K562 (cell line): ENCODE data around the gene MYOZ1. TPM values are rescaled to one million over a fixed set of nuclear protein-coding genes. Genes with fewer than 3 reads are reported as not detected.
A peak's percentile ranks its signal among the peaks of the same experiment; 100 is the strongest.

ENCODE experiments used
- GABPA ChIP-seq: fragments of 200-800 bp; sonication (Bioruptor generic); conservative IDR thresholded peaks from 2 replicates; pipeline ENCODE4 v1.6.1; 2016; ENCODE audit warnings: low read depth, missing genetic modification characterization, missing compliant biosample characterization
- KLF6 ChIP-seq: fragments of 250-450 bp; sonication (Bioruptor Pico); IDR thresholded peaks from 2 replicates; pipeline ENCODE4 v1.4.0; 2020; ENCODE audit warnings: mild to moderate bottlenecking, moderate library complexity, borderline replicate concordance
- SMARCA5 ChIP-seq: fragments of 450-650 bp; IDR thresholded peaks from 2 replicates; pipeline ENCODE4 v1.6.1; 2016
- SREBF1 ChIP-seq: fragments of 150-350 bp; IDR thresholded peaks from 2 replicates; pipeline ENCODE4 v1.6.1; 2014; ENCODE audit warnings: antibody characterized with exemption, low read depth, low read length, borderline replicate concordance
- TARDBP ChIP-seq: fragments of 450-650 bp; IDR thresholded peaks from 2 replicates; pipeline ENCODE4 v1.6.1; 2016
- TEAD4 ChIP-seq, 2 experiments: sonication (generic) in 1 of 2; formaldehyde crosslinking in 1 of 2; IDR thresholded peaks; 2 replicates each; pipeline versions ENCODE4 v1.6.1 to v1.8.0; 2012 to 2022; ENCODE audit warnings: borderline replicate concordance in 1 of 2, inconsistent platforms in 1 of 2, low read length in 1 of 2, mild to moderate bottlenecking in 1 of 2, missing genetic modification reagents in 1 of 2
- ZNF253 ChIP-seq: fragments of 250-450 bp; sonication (Bioruptor Pico); conservative IDR thresholded peaks from 2 replicates; pipeline ENCODE4 v1.6.1; 2021; ENCODE audit warnings: mild to moderate bottlenecking
- ZNF398 ChIP-seq: fragments of 250-450 bp; sonication (Bioruptor Pico); IDR thresholded peaks from 2 replicates; pipeline ENCODE4 v1.8.0; 2021; ENCODE audit warnings: moderate library complexity, mild to moderate bottlenecking, inconsistent platforms
- polyA plus RNA-seq, 8 experiments: library from polyadenylated mRNA; depleted of rRNA in 4 of 8; stranded (reverse) in 5 of 8; unstranded in 3 of 8; fragments of >200 nt; fragmentation: Nextera tagmentation in 2 of 8; fragmentation: Illumina TruSeq in 1 of 8; extraction: Ambion mirVana in 2 of 8; extraction: Trizol in 1 of 8; gene quantifications; 2 replicates each; pipeline versions ENCODE4 v1.2.1 to v1.2.3, GENCODE V29; 2011 to 2014; ENCODE audit warnings: inconsistent platforms in 1 of 8, missing spikeins in 1 of 8
- total RNA-seq, 7 experiments: library from RNA; depleted of rRNA in 6 of 7; stranded (reverse); fragments of >200 nt in 6 of 7; fragmentation: Illumina TruSeq in 2 of 7; extraction: Trizol in 2 of 7; gene quantifications; 2 replicates each; pipeline versions ENCODE4 v1.2.1 to v1.2.3, GENCODE V29; 2011 to 2021; ENCODE audit warnings: low replicate concordance in 1 of 7
- TF ChIP-seq, protein P1 (sequence below): fragments of 450-650 bp; IDR thresholded peaks from 2 replicates; pipeline ENCODE4 v1.6.1; 2016; ENCODE audit warnings: mild to moderate bottlenecking, moderate library complexity
- TF ChIP-seq, protein P2 (sequence below): fragments of 250-450 bp; sonication (Bioruptor Pico); IDR thresholded peaks from 2 replicates; pipeline ENCODE4 v1.4.0; 2020; ENCODE audit warnings: borderline replicate concordance

MYOZ1 gene
- total and polyA plus RNA-seq, 9 of the 15 experiments (the other 6 are each of a cell fraction or from before 2014, with no cell fraction given): 0.03 to 0.18 (median 0.07) TPM; not detected in 5

DNA sequence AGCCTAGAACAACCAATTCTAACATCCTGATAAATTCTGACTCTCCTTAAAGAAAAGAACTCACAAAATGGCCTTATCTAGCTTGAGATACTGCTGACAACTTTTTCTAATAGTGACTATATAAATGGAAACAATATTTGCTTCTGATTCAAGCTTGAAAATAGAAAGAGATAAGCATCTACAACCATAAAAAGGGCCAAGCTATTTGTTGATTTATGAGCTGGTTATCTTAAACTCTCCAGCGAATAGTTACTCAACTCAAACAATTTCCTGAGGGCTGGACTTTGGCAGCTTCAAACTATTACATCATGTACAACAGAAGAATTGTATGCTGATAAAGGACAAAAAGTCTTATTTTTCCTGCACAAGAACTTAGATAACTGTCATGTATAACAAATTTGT is 54.7 kb downstream of the MYOZ1 start (continued):
- TF ChIP-seq, protein P1, sequence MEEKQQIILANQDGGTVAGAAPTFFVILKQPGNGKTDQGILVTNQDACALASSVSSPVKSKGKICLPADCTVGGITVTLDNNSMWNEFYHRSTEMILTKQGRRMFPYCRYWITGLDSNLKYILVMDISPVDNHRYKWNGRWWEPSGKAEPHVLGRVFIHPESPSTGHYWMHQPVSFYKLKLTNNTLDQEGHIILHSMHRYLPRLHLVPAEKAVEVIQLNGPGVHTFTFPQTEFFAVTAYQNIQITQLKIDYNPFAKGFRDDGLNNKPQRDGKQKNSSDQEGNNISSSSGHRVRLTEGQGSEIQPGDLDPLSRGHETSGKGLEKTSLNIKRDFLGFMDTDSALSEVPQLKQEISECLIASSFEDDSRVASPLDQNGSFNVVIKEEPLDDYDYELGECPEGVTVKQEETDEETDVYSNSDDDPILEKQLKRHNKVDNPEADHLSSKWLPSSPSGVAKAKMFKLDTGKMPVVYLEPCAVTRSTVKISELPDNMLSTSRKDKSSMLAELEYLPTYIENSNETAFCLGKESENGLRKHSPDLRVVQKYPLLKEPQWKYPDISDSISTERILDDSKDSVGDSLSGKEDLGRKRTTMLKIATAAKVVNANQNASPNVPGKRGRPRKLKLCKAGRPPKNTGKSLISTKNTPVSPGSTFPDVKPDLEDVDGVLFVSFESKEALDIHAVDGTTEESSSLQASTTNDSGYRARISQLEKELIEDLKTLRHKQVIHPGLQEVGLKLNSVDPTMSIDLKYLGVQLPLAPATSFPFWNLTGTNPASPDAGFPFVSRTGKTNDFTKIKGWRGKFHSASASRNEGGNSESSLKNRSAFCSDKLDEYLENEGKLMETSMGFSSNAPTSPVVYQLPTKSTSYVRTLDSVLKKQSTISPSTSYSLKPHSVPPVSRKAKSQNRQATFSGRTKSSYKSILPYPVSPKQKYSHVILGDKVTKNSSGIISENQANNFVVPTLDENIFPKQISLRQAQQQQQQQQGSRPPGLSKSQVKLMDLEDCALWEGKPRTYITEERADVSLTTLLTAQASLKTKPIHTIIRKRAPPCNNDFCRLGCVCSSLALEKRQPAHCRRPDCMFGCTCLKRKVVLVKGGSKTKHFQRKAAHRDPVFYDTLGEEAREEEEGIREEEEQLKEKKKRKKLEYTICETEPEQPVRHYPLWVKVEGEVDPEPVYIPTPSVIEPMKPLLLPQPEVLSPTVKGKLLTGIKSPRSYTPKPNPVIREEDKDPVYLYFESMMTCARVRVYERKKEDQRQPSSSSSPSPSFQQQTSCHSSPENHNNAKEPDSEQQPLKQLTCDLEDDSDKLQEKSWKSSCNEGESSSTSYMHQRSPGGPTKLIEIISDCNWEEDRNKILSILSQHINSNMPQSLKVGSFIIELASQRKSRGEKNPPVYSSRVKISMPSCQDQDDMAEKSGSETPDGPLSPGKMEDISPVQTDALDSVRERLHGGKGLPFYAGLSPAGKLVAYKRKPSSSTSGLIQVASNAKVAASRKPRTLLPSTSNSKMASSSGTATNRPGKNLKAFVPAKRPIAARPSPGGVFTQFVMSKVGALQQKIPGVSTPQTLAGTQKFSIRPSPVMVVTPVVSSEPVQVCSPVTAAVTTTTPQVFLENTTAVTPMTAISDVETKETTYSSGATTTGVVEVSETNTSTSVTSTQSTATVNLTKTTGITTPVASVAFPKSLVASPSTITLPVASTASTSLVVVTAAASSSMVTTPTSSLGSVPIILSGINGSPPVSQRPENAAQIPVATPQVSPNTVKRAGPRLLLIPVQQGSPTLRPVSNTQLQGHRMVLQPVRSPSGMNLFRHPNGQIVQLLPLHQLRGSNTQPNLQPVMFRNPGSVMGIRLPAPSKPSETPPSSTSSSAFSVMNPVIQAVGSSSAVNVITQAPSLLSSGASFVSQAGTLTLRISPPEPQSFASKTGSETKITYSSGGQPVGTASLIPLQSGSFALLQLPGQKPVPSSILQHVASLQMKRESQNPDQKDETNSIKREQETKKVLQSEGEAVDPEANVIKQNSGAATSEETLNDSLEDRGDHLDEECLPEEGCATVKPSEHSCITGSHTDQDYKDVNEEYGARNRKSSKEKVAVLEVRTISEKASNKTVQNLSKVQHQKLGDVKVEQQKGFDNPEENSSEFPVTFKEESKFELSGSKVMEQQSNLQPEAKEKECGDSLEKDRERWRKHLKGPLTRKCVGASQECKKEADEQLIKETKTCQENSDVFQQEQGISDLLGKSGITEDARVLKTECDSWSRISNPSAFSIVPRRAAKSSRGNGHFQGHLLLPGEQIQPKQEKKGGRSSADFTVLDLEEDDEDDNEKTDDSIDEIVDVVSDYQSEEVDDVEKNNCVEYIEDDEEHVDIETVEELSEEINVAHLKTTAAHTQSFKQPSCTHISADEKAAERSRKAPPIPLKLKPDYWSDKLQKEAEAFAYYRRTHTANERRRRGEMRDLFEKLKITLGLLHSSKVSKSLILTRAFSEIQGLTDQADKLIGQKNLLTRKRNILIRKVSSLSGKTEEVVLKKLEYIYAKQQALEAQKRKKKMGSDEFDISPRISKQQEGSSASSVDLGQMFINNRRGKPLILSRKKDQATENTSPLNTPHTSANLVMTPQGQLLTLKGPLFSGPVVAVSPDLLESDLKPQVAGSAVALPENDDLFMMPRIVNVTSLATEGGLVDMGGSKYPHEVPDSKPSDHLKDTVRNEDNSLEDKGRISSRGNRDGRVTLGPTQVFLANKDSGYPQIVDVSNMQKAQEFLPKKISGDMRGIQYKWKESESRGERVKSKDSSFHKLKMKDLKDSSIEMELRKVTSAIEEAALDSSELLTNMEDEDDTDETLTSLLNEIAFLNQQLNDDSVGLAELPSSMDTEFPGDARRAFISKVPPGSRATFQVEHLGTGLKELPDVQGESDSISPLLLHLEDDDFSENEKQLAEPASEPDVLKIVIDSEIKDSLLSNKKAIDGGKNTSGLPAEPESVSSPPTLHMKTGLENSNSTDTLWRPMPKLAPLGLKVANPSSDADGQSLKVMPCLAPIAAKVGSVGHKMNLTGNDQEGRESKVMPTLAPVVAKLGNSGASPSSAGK: no peak; the same call in 1 of the 2 replicates
- TF ChIP-seq, protein P2, sequence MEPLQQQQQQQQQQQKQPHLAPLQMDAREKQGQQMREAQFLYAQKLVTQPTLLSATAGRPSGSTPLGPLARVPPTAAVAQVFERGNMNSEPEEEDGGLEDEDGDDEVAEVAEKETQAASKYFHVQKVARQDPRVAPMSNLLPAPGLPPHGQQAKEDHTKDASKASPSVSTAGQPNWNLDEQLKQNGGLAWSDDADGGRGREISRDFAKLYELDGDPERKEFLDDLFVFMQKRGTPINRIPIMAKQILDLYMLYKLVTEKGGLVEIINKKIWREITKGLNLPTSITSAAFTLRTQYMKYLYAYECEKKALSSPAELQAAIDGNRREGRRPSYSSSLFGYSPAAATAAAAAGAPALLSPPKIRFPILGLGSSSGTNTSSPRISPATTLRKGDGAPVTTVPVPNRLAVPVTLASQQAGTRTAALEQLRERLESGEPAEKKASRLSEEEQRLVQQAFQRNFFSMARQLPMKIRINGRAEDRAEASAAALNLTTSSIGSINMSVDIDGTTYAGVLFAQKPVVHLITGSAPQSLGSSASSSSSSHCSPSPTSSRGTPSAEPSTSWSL (CRISPR knock-in tag): no peak
- no peak for TF ChIP-seq SMARCA5
- TF ChIP-seq ZNF253 (CRISPR knock-in tag): no peak
- TF ChIP-seq TARDBP: no peak
- peak; percentile 53; the same call in 1 of the 2 replicates for TF ChIP-seq GABPA (tag)
- TF ChIP-seq SREBF1: no peak
- TF ChIP-seq KLF6 (CRISPR knock-in tag): no peak
- no peak for TF ChIP-seq ZNF398 (CRISPR knock-in tag)
- TF ChIP-seq TEAD4 (IDR thresholded peaks at IDR 0.05; ENCODE audit: low read length): peak; percentile 66
- no peak for TF ChIP-seq TEAD4 (CRISPR knock-in tag; IDR thresholded peaks at IDR 0.05; ENCODE audit: borderline replicate concordance)
